ENCODE measurements around the gene POGK.

POGK gene

GRCh38 chr1:166848193-166848592, 8.9 kb downstream of the POGK start:
- peaks cover 83% of the 10 kb centered on the region for H3K79me2 ChIP-seq (ENCODE audit: low read length)
- peaks cover 94% of the 10 kb centered on the region for H3K36me3 ChIP-seq (replicated peaks; ENCODE audit: low read depth, low read length)
- H4K20me1 ChIP-seq (ENCODE audit: insufficient read depth, low read length): peaks cover 18% of the 10 kb centered on the region

GRCh38 chr1:166849135-166849534, 9.9 kb downstream of the POGK start:
- no peak overlapping the region for H3K4me3 ChIP-seq (ENCODE audit: low read length)
- no peaks in the 10 kb centered on the region for H3K9me3 ChIP-seq (ENCODE audit: insufficient read depth, low read length)
- no peak overlapping the region for H3K4me2 ChIP-seq (ENCODE audit: low read length)
- no peak overlapping the region for H3K27ac ChIP-seq (ENCODE audit: low read length)
- H4K20me1 ChIP-seq (ENCODE audit: insufficient read depth, low read length): peaks cover 18% of the 10 kb centered on the region
- peaks cover 94% of the 10 kb centered on the region for H3K36me3 ChIP-seq (replicated peaks; ENCODE audit: low read depth, low read length)
- H2AFZ ChIP-seq (ENCODE audit: low read depth, low read length): no peak overlapping the region
- H3K4me1 ChIP-seq (ENCODE audit: low read length): no peaks in the 10 kb centered on the region
- H3K79me2 ChIP-seq (ENCODE audit: low read length): peaks cover 82% of the 10 kb centered on the region
- H3K9ac ChIP-seq (ENCODE audit: low read length): no peak overlapping the region
- no peaks in the 10 kb centered on the region for H3K27me3 ChIP-seq (ENCODE audit: low read depth, low read length)
- TF ChIP-seq CTCF (IDR thresholded peaks at IDR 0.05; ENCODE audit: low read depth, low read length): no peak
- no peak for TF ChIP-seq EZH2phosphoT487 (IDR thresholded peaks at IDR 0.05; ENCODE audit: low read depth)

More at GRCh38 chr1:166848193-166848592, 8.9 kb downstream of the POGK start:
- Histone ChIP-seq H3K4me3 (ENCODE audit: low read length) (no peak overlapping the region), H2AFZ (ENCODE audit: low read depth, low read length) (no peak overlapping the region), H3K4me1 (ENCODE audit: low read length) (no peaks in the 10 kb centered on the region), H3K9ac (ENCODE audit: low read length) (no peak overlapping the region), H3K4me2 (ENCODE audit: low read length) (no peak overlapping the region), H3K27ac (ENCODE audit: low read length) (no peak overlapping the region), H3K9me3 (ENCODE audit: insufficient read depth, low read length) (no peaks in the 10 kb centered on the region), H3K27me3 (ENCODE audit: low read depth, low read length) (no peaks in the 10 kb centered on the region)
- TF ChIP-seq CTCF (IDR thresholded peaks at IDR 0.05; ENCODE audit: low read depth, low read length) (no peak), EZH2phosphoT487 (IDR thresholded peaks at IDR 0.05; ENCODE audit: low read depth) (no peak)

- Histone ChIP-seq H2AFZ (ENCODE audit: low read depth, low read length) (no peak overlapping the region), H3K9ac (ENCODE audit: low read length) (no peak overlapping the region), H3K27ac (ENCODE audit: low read length) (no peak overlapping the region), H4K20me1 (ENCODE audit: insufficient read depth, low read length) (peaks cover 19% of the 10 kb centered on the region), H3K27me3 (ENCODE audit: low read depth, low read length) (no peaks in the 10 kb centered on the region), H3K4me1 (ENCODE audit: low read length) (no peaks in the 10 kb centered on the region), H3K4me3 (ENCODE audit: low read length) (no peak overlapping the region), H3K4me2 (ENCODE audit: low read length) (no peak overlapping the region), H3K9me3 (ENCODE audit: insufficient read depth, low read length) (no peaks in the 10 kb centered on the region), H3K79me2 (ENCODE audit: low read length) (peaks cover 68% of the 10 kb centered on the region), H3K36me3 (replicated peaks; ENCODE audit: low read depth, low read length) (peaks cover 87% of the 10 kb centered on the region)
- TF ChIP-seq EZH2phosphoT487 (IDR thresholded peaks at IDR 0.05; ENCODE audit: low read depth) (no peak), CTCF (IDR thresholded peaks at IDR 0.05; ENCODE audit: low read depth, low read length) (no peak)
Measured at GRCh38 chr1:166852918-166853317, 13.6 kb downstream of the POGK start.

GRCh38 chr1:166855558-166855957, 16.3 kb downstream of the POGK start:
- peaks cover 84% of the 10 kb centered on the region for H3K36me3 ChIP-seq (replicated peaks; ENCODE audit: low read depth, low read length)

More at GRCh38 chr1:166855558-166855957, 16.3 kb downstream of the POGK start:
- Histone ChIP-seq H3K9me3 (ENCODE audit: insufficient read depth, low read length) (no peaks in the 10 kb centered on the region), H4K20me1 (ENCODE audit: insufficient read depth, low read length) (peaks cover 20% of the 10 kb centered on the region), H3K4me3 (ENCODE audit: low read length) (no peak overlapping the region), H3K4me2 (ENCODE audit: low read length) (no peak overlapping the region), H3K9ac (ENCODE audit: low read length) (no peak overlapping the region), H3K27ac (ENCODE audit: low read length) (no peak overlapping the region), H3K79me2 (ENCODE audit: low read length) (peaks cover 43% of the 10 kb centered on the region), H2AFZ (ENCODE audit: low read depth, low read length) (no peak overlapping the region), H3K4me1 (ENCODE audit: low read length) (no peaks in the 10 kb centered on the region), H3K27me3 (ENCODE audit: low read depth, low read length) (no peaks in the 10 kb centered on the region)
- no peak for TF ChIP-seq EZH2phosphoT487 (IDR thresholded peaks at IDR 0.05; ENCODE audit: low read depth)
- TF ChIP-seq CTCF (IDR thresholded peaks at IDR 0.05; ENCODE audit: low read depth, low read length): no peak

All from OCI-LY3 (cell line).